Activated B cell treated with CpG ODN at 0.5 μM for 24 hours (primary cell): Measurements from ENCODE around the gene CTSW. TPM values are rescaled to one million over a fixed set of nuclear protein-coding genes. Genes with fewer than 3 reads are reported as not detected.

Source experiments
- ATAC-seq: fragments of 200-7000 bp; cut with Tn5 transposase; one replicate; pipeline ENCODE4 v1.10.0; 2021; ENCODE audit warnings: low read depth, mild to moderate bottlenecking, moderate library complexity
- CTCF ChIA-PET: fragments of 350-600 bp; sonication (Branson Sonifier 250); formaldehyde crosslinking; loops from one replicate; lab custom pipeline; 2021; ENCODE audit warnings: antibody characterized with exemption; lab: Charles Lee
- POLR2A ChIA-PET: fragments of 350-600 bp; sonication (Branson Sonifier 250); formaldehyde crosslinking; loops from one replicate; lab custom pipeline; 2021; ENCODE audit warnings: antibody characterized with exemption; lab: Charles Lee
- DNase-seq: peaks from one replicate; pipeline ENCODE4 v3.0.0; 2022
- H3K27ac Mint-ChIP-seq: one replicate; pipeline ENCODE4 v1.8.0; 2020; ENCODE audit warnings: mixed read lengths
- H3K27me3 Mint-ChIP-seq: one replicate; pipeline ENCODE4 v1.8.0; 2021; ENCODE audit warnings: mixed read lengths
- H3K36me3 Mint-ChIP-seq: one replicate; pipeline ENCODE4 v1.8.0; 2021; ENCODE audit warnings: low read depth, mixed read lengths
- H3K4me1 Mint-ChIP-seq: one replicate; pipeline ENCODE4 v1.8.0; 2021; ENCODE audit warnings: mixed read lengths
- H3K4me3 Mint-ChIP-seq: one replicate; pipeline ENCODE4 v1.8.0; 2020; ENCODE audit warnings: mild to moderate bottlenecking, mixed read lengths
- H3K9me3 Mint-ChIP-seq: one replicate; pipeline ENCODE4 v1.8.0; 2020; ENCODE audit warnings: mixed read lengths
- CTCF ChIP-seq: fragments of 200-600 bp; IDR thresholded peaks from one replicate; pipeline ENCODE4 v1.8.0; 2022; ENCODE audit warnings: antibody characterized with exemption, mild to moderate bottlenecking
- intact Hi-C: fragments of 100-400 bp; cut with micrococcal nuclease; formaldehyde crosslinking; loops from one replicate; pipeline ENCODE4 v1.15.1; 2024
- total RNA-seq: library from RNA; stranded (reverse); gene quantifications from 2 replicates; pipeline ENCODE4 v1.2.3, GENCODE V29; 2022

Gene CTSW
- total RNA-seq, 1 donor from 2014 or later, result 0.93 TPM

- no peak for TF ChIP-seq CTCF
- Mint-ChIP-seq H3K27ac (no peak overlapping the region), H3K36me3 (peaks cover 60% of the 10 kb centered on the region), H3K9me3 (no peaks in the 10 kb centered on the region), H3K4me3 (no peak overlapping the region), H3K27me3 (no peaks in the 10 kb centered on the region), H3K4me1 (peaks cover 38% of the 10 kb centered on the region)
- DNase-seq, result no peak
- intact Hi-C loops, result no loop called here
- CTCF ChIA-PET, result interaction anchor here (0.7 to 1.4 kb wide), 4 partner anchors 25 to 141 kb away, joined by 3 to 6 read pairs (median 3); partner anchors contain the start of gene KAT5
- ATAC-seq, result no peak
- POLR2A ChIA-PET, result interaction anchor here (0.5 to 2.8 kb wide), 11 partner anchors 9 to 516 kb away, joined by 3 to 13 read pairs (median 4); partner anchors contain the start of genes CCDC85B, RELA and SNX32
Measured at GRCh38 chr11:65852508-65853245, 27.0 kb upstream of the CTSW start.

GRCh38 chr11:65853246-65853979 is 26.2 kb upstream of the CTSW start:
- ATAC-seq (no peak), DNase-seq (no peak)
- no peaks in the 10 kb centered on the region for H3K9me3 Mint-ChIP-seq
- ChIA-PET POLR2A (interaction anchor here (0.5 to 2.8 kb wide), 7 partner anchors 20 to 517 kb away, joined by 3 to 13 read pairs (median 4); partner anchors contain the start of genes CCDC85B and SNX32), CTCF (interaction anchor here (0.7 to 1.4 kb wide), 3 partner anchors 26 to 141 kb away, joined by 3 to 6 read pairs (median 3); partner anchors contain the start of gene KAT5)
- TF ChIP-seq CTCF, result no peak
- H3K36me3 Mint-ChIP-seq, result peaks cover 62% of the 10 kb centered on the region
- peak overlapping the region; percentile 12 for H3K27ac Mint-ChIP-seq
- no peak overlapping the region for H3K4me3 Mint-ChIP-seq
- no peaks in the 10 kb centered on the region for H3K27me3 Mint-ChIP-seq
- H3K4me1 Mint-ChIP-seq, result peaks cover 41% of the 10 kb centered on the region
- intact Hi-C loops, result no loop called here

GRCh38 chr11:65854161-65854592 is 25.5 kb upstream of the CTSW start:
- ChIA-PET CTCF (no interaction called here), POLR2A (interaction anchor here (0.6 kb wide), 1 partner anchor 100 kb away, joined by 3 read pairs; no protein-coding TSS in a partner anchor)
- Mint-ChIP-seq H3K27ac (no peak overlapping the region), H3K9me3 (no peaks in the 10 kb centered on the region), H3K27me3 (no peaks in the 10 kb centered on the region), H3K4me1 (peaks cover 46% of the 10 kb centered on the region), H3K4me3 (peak overlapping the region; percentile 24), H3K36me3 (peaks cover 63% of the 10 kb centered on the region)
- ATAC-seq (no peak), DNase-seq (no peak)
- intact Hi-C loops, result no loop called here
- no peak for TF ChIP-seq CTCF

GRCh38 chr11:65854852-65855837 is 24.5 kb upstream of the CTSW start:
- H3K4me1 Mint-ChIP-seq, result peaks cover 54% of the 10 kb centered on the region
- peaks cover 66% of the 10 kb centered on the region for H3K36me3 Mint-ChIP-seq

More at GRCh38 chr11:65854852-65855837, 24.5 kb upstream of the CTSW start:
- H3K27ac Mint-ChIP-seq, result peak overlapping the region; percentile 93
- ChIA-PET CTCF (no interaction called here), POLR2A (interaction anchor here (0.6 kb wide), 2 partner anchors 12 to 99 kb away, joined by 3 read pairs; no protein-coding TSS in a partner anchor)
- no peak for TF ChIP-seq CTCF
- no peak for DNase-seq
- intact Hi-C loops, result loop anchor here (5.0 kb wide), 2 partner anchors 197 to 283 kb away; partner anchors contain the start of genes FAM89B, SF3B2 and ZNRD2
- ATAC-seq, result no peak
- H3K4me3 Mint-ChIP-seq, result peak overlapping the region; percentile 92
- H3K9me3 Mint-ChIP-seq, result no peaks in the 10 kb centered on the region
- H3K27me3 Mint-ChIP-seq, result no peaks in the 10 kb centered on the region
